Urinary bladder (tissue), 4 donors: ENCODE data around the gene ZNF213. TPM values are rescaled to one million over a fixed set of nuclear protein-coding genes. Genes with fewer than 3 reads are reported as not detected.
A peak's percentile ranks its signal among the peaks of the same experiment; 100 is the strongest.

Experiments
- DNase-seq: peaks from one replicate; pipeline ENCODE4 v3.0.0-alpha.2; 2015; ENCODE audit errors: extremely low spot score
- H3K27ac ChIP-seq: one replicate; pipeline ENCODE4 v1.5.1; 2013; ENCODE audit warnings: low read depth, mild to moderate bottlenecking, moderate library complexity
- H3K36me3 ChIP-seq: one replicate; pipeline ENCODE4 v1.6.1; 2013; ENCODE audit warnings: mild to moderate bottlenecking, moderate library complexity; ENCODE audit not compliant: insufficient read depth
- H3K4me1 ChIP-seq: one replicate; pipeline ENCODE4 v1.6.1; 2013; ENCODE audit warnings: mild to moderate bottlenecking, moderate library complexity; ENCODE audit not compliant: insufficient read depth
- H3K4me3 ChIP-seq: one replicate; pipeline ENCODE4 v1.5.1; 2013; ENCODE audit warnings: low read depth, low read length
- WGBS: extraction: QIAGEN DNeasy Blood & Tissue Kit; methylation state at CpG from one replicate; pipeline ENCODE4 v1.1.7; 2013; 5-methylcytosine and 5-hydroxymethylcytosine counted together
- polyA plus RNA-seq: library from polyadenylated mRNA; stranded (reverse); fragments of 200-250 nt; gene quantifications from one replicate; pipeline ENCODE4 v1.2.3, GENCODE V29; 2013
- small RNA-seq: library from RNA; depleted of rRNA; stranded (forward); fragments of <200 nt; gene quantifications from one replicate; pipeline ENCODE3, GENCODE V24; 2014
- total RNA-seq: library from RNA; depleted of rRNA; stranded (reverse); fragments of >200 nt; gene quantifications from one replicate; pipeline ENCODE4 v1.2.3, GENCODE V29; 2014
- donor health status: healthy with polysubstance abuse.
- donor health status: healthy.

ZNF213 gene
- total and polyA plus RNA-seq, 2 donors: 4.0 to 16.0 TPM

DNA sequence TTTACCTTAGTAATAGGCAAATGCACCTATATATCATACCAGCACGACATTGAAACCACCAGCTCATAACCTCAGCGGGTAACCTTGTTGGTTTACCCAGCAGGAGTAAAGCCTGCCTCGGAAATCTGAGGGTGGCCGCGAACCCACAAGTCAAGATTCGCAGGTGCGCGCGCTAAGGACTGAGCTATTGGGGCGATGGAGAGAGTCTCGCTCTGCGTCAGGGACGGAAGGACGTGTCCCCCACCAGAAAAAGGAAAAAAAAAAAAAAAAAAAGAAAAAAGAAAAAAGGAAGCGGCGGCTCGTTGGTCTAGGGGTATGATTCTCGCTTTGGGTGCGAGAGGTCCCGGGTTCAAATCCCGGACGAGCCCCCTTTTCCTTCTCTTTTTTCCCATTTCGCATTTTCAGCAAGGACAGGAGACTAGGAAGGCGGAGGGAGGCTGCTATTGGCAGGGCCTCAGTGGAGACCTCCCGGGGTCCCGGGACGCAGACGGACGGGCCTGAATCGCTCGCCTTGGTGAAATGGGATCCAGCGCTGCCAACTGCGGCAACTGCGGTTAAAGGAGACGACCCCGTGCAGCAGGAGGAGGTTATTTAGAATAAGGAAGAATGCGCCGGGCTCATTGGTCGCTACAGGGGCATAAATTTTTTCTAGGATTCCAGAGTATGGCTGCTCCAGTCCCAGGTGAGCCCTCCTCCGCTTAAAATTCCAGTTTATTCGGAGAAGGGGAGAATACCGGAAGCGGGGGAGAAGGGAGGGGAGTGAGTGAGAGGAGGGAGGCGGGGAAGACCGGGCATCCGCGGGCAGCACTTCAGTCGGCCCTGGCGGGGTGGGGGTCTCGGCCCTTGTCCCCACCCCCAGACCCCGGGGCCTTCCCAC lies 53.2 kb downstream of the ZNF213 start, which contains the start of gene OR1F1:
TSS of gene OR1F1 (plus strand) at position 407 of the 877 bp plus-strand sequence.
- Histone ChIP-seq H3K4me1 (peaks cover 2% of the 10 kb centered on the region), H3K27ac (no peak within 1 kb of the TSS), H3K36me3 (no peaks in the 10 kb centered on the region), H3K4me3 (peak within 1 kb of the TSS; percentile 16)
- 1% methylated on average over 51 of the region's 51 CpGs for WGBS
- no peak for DNase-seq

DNA sequence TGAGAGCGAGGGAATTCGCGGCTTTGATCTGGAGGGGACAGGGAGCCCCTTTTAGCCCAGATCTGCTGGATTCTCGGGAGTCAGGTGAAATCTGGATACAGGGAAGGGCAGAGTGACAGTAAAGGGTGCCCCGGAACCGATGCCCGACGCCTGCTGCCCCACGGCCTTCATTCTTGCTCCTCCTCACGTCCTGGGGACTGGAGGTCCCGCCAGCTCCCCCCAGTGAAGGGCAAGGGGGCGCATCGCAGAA lies 53.8 kb downstream of the ZNF213 start:
- Histone ChIP-seq H3K4me3 (no peak overlapping the region), H3K36me3 (no peaks in the 10 kb centered on the region), H3K4me1 (peaks cover 2% of the 10 kb centered on the region), H3K27ac (no peak overlapping the region)
- 1% methylated on average over 13 of the region's 13 CpGs for WGBS
- DNase-seq: no peak

DNA sequence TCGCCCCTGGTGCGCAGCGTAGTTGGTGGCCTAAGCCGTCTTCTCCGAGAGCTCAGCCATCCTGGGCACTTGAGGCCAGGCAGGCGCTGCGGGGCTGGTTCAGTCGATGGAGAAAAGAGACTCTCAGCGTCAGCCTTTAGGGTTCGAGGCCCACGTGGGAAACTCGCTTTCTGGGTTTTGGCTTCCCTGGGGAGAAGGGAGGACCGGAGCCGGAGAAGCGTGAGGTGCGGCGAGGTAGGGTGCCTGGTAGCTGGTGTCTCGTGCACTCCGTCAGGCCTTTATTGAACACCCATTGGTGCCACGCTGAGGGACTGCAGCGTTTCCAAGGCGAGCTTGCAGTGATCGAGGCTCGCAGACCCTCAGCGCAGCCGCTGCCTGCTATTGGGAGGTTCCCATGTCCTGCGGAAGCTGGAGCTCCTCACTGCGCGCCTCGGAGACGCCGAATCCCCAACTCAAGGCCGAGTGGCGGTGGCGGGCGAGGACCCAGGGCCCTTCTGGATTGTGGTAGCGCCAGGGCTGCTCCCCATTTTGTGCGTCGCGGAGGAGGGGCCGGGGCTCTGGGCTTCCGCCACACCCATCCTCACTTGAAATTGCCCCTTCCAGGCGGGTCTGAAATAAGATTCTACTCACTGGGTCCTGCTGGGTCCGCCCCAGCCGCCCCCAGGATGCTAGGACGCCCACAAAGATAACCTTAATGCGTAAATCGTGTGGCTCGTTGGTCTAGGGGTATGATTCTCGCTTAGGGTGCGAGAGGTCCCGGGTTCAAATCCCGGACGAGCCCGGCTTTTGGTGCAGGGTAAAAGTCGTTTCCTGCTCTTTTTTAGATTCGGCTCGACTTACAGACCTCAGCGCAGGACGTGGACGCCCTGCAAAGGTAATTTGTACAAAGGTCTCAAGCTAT lies 54.3 kb downstream of the ZNF213 start:
- H3K4me3 ChIP-seq: no peak overlapping the region
- H3K36me3 ChIP-seq: no peaks in the 10 kb centered on the region
- no peak overlapping the region for H3K27ac ChIP-seq
- no peak for DNase-seq
- 1% methylated on average over 61 of the region's 61 CpGs for WGBS
- H3K4me1 ChIP-seq: peaks cover 2% of the 10 kb centered on the region

GRCh38 chr16:3189869-3190268 lies 55.0 kb downstream of the ZNF213 start:
- H3K4me1 ChIP-seq: peaks cover 2% of the 10 kb centered on the region
- no peak overlapping the region for H3K27ac ChIP-seq
- no peak overlapping the region for H3K4me3 ChIP-seq
- no peak for DNase-seq
- 11% methylated on average over 11 of the region's 11 CpGs for WGBS
- no peaks in the 10 kb centered on the region for H3K36me3 ChIP-seq

DNA sequence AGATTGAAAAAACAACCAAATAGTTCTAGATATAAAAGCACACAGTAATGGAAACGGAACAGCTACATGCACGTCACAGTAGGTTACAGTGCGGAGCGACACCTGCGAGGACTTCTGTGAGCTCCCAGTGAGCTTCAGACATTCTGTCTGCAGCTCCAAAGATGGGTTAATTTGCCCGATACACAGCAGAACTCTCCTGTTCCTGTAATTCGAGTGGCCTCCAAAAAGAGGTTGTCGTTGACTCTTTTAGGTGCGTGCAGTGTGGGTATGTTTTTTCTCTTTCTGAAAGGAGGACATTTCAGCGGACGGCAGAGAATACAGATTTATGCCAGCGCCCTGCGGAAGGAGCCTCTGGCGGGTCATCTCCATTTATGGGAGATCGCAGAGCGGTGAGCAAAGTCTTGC lies 56.1 kb downstream of the ZNF213 start:
- 6% methylated on average over 16 of the region's 16 CpGs for WGBS
- no peak for DNase-seq
- peaks cover 2% of the 10 kb centered on the region for H3K4me1 ChIP-seq
- no peaks in the 10 kb centered on the region for H3K36me3 ChIP-seq
- H3K4me3 ChIP-seq: no peak overlapping the region
- H3K27ac ChIP-seq: no peak overlapping the region

Small RNA genes lying within 50 kb of the gene (small RNA-seq; reads per million reads assigned to genes)
- gene RNU1-22P: 0.09 reads per million

Other genes starting within 250 kb of the ZNF213 start
- 11.4 TPM for gene FLYWCH1, start 223.1 kb upstream of the ZNF213 start, total RNA-seq
- gene FLYWCH1, start 223.1 kb upstream of the ZNF213 start, polyA plus RNA-seq: 38.0 TPM
- 0.11 TPM for gene KREMEN2, start 170.8 kb upstream of the ZNF213 start, total RNA-seq
- not detected for gene KREMEN2, start 170.8 kb upstream of the ZNF213 start, polyA plus RNA-seq
- gene PAQR4, start 165.7 kb upstream of the ZNF213 start, total RNA-seq: 4.5 TPM
- gene PAQR4, start 165.7 kb upstream of the ZNF213 start, polyA plus RNA-seq: 5.1 TPM
- 2.5 TPM for gene PKMYT1, start 154.6 kb upstream of the ZNF213 start, total RNA-seq
- 1.1 TPM for gene PKMYT1, start 154.6 kb upstream of the ZNF213 start, polyA plus RNA-seq
- not detected for gene CLDN9, start 122.1 kb upstream of the ZNF213 start, total RNA-seq
- gene CLDN9, start 122.1 kb upstream of the ZNF213 start, polyA plus RNA-seq: 0.04 TPM
- gene CLDN6, start 116.8 kb upstream of the ZNF213 start, total RNA-seq: not detected
- not detected for gene CLDN6, start 116.8 kb upstream of the ZNF213 start, polyA plus RNA-seq
- gene TNFRSF12A, start 114.7 kb upstream of the ZNF213 start, total RNA-seq: 20.1 TPM
- gene TNFRSF12A, start 114.7 kb upstream of the ZNF213 start, polyA plus RNA-seq: 16.2 TPM
- 29.1 TPM for gene HCFC1R1, start 111.1 kb upstream of the ZNF213 start, total RNA-seq
- 91.8 TPM for gene HCFC1R1, start 111.1 kb upstream of the ZNF213 start, polyA plus RNA-seq
- gene THOC6, start 111.0 kb upstream of the ZNF213 start, total RNA-seq: 9.8 TPM
- gene THOC6, start 111.0 kb upstream of the ZNF213 start, polyA plus RNA-seq: 22.8 TPM
- gene BICDL2, start 98.1 kb upstream of the ZNF213 start, total RNA-seq: 7.2 TPM
- 8.3 TPM for gene BICDL2, start 98.1 kb upstream of the ZNF213 start, polyA plus RNA-seq
- gene MMP25, start 88.5 kb upstream of the ZNF213 start, total RNA-seq: 0.32 TPM
- gene MMP25, start 88.5 kb upstream of the ZNF213 start, polyA plus RNA-seq: 0.82 TPM
- 18.1 TPM for gene IL32, start 69.4 kb upstream of the ZNF213 start, total RNA-seq
- gene IL32, start 69.4 kb upstream of the ZNF213 start, polyA plus RNA-seq: 28.0 TPM
- not detected for gene ZSCAN10, start 35.7 kb upstream of the ZNF213 start, total RNA-seq
- not detected for gene ZSCAN10, start 35.7 kb upstream of the ZNF213 start, polyA plus RNA-seq
- 8.9 TPM for gene ZNF205, start 22.4 kb upstream of the ZNF213 start, total RNA-seq
- 16.4 TPM for gene ZNF205, start 22.4 kb upstream of the ZNF213 start, polyA plus RNA-seq
- gene OR1F1, start 53.2 kb downstream of the ZNF213 start, total RNA-seq: not detected
- not detected for gene OR1F1, start 53.2 kb downstream of the ZNF213 start, polyA plus RNA-seq
- 15.2 TPM for gene ZNF200, start 100.1 kb downstream of the ZNF213 start, total RNA-seq
- 5.2 TPM for gene ZNF200, start 100.1 kb downstream of the ZNF213 start, polyA plus RNA-seq
- gene MEFV, start 121.6 kb downstream of the ZNF213 start, total RNA-seq: 0.58 TPM
- gene MEFV, start 121.6 kb downstream of the ZNF213 start, polyA plus RNA-seq: 0.80 TPM
- 39.7 TPM for gene ZNF263, start 148.5 kb downstream of the ZNF213 start, total RNA-seq
- gene ZNF263, start 148.5 kb downstream of the ZNF213 start, polyA plus RNA-seq: 35.8 TPM
- 18.5 TPM for gene TIGD7, start 170.4 kb downstream of the ZNF213 start, total RNA-seq
- 9.6 TPM for gene TIGD7, start 170.4 kb downstream of the ZNF213 start, polyA plus RNA-seq
- 45.4 TPM for gene ZNF75A, start 170.5 kb downstream of the ZNF213 start, total RNA-seq
- gene ZNF75A, start 170.5 kb downstream of the ZNF213 start, polyA plus RNA-seq: 16.4 TPM
- 0.85 TPM for gene OR2C1, start 220.9 kb downstream of the ZNF213 start, total RNA-seq
- gene OR2C1, start 220.9 kb downstream of the ZNF213 start, polyA plus RNA-seq: 0.09 TPM